Stimulated activated CD4-positive, alpha-beta T cell treated with anti-CD3 and anti-CD28 coated beads, Interleukin-2, amount 100 ng/mL, for 4 hours (primary cell): ENCODE measurements around the gene CREBBP.

Experiments used
- DNase-seq: peaks from one replicate; pipeline ENCODE4 v3.0.0-alpha.2; 2020; ENCODE audit warnings: low read depth

The CREBBP gene

DNA sequence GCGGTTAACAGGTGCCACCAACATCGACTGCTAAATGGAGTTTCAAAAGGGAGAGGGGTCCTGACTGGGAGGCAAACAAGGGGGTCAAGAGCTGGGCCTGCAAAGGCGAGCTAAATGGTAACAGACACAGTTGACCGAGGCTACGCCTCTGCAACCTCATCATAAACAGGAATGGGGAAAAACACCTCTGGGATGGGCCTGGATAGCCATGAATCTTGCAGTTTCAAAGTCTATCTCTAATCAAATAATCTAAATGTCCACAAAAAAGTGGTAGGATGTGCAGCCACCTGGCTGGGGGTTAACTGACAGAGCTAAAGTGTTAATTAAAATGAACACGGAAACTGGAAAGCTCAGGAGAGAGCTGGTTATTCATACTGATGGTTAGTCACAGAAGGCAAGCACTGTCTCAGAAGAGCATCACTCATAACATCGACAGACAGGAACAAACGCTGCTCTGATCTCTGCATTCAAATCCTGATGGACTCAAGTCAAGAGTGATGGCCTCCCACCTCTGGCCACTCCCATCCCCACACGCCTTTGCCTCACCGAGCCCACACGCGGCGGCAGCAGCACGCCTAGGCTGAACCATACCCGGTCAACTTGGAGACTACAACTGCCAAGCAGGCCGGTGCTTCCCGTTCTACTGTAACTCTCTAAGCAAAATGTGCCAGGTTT, 56.3 kb downstream of the CREBBP start:
- no peak for DNase-seq

DNA sequence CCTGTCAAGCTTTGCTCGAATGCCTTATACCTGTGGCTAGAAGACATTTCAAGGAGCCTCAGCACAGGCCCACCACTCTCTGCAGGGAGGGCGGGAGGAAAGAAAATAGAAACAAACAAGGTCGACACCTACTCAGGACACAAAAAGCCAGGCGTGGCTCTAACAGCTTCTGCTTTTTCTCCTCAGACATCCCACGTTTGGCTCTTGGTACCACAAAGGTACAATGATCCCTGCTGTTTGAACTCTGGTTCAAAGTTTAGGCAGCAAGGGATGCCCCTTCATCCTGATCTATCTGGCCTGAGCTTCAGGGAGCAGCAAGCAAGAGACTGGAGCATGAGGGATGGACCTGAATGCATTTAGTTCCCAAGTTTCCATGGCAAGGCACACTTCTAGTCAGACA, 57.1 kb downstream of the CREBBP start:
- no peak for DNase-seq

DNA sequence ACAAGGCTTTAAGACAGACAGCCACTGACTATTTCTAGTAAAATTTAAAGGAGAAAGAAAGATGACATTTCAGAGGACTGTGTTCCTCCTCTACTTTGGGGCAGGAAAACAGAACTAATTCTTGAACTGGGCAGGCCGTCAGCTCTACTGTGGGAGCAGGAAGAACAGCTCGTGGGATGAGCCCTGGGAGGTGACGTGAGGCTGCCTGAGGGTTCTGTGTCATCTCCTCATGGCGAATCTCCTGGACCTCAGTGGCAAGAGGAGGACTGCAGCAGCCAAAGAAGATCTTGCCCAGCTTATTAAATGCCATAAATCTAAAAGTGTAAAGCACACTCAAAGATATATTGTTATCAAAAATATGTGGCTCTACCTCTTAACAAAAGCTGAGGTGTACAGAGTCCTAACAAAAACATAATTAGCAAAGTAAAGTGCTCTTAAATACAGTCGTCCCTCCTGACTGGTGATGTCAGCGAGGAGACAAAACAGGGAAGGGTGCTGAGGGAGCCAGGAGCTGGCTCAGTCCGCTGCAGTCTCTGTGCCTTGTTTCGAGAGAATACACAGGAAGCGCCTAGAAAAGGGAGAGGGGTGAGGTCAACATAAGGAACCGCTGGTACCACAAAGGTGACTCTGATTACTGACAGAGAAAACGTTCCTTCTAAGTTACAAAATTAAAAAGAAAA, 58.0 kb downstream of the CREBBP start:
- DNase-seq, result no peak

DNA sequence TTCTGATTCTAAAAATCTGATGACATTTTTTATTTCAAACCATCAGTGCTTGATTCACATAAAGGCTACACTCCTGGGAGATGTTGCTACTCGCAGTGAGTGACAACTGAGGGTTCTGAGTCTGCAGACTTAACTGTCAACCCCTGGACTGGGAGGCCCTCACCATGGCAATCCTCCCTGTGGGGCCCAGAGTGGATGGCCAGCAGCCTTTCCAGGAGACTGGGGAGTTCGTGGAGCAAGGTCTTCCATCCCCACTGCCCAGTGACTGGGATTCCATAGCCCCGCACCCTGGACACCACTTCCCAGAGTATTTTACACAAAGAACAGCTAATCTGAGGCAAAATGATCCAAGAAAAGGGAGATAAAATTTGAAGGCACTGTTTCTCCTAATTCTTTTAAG, 59.3 kb downstream of the CREBBP start:
- DNase-seq, result no peak

DNA sequence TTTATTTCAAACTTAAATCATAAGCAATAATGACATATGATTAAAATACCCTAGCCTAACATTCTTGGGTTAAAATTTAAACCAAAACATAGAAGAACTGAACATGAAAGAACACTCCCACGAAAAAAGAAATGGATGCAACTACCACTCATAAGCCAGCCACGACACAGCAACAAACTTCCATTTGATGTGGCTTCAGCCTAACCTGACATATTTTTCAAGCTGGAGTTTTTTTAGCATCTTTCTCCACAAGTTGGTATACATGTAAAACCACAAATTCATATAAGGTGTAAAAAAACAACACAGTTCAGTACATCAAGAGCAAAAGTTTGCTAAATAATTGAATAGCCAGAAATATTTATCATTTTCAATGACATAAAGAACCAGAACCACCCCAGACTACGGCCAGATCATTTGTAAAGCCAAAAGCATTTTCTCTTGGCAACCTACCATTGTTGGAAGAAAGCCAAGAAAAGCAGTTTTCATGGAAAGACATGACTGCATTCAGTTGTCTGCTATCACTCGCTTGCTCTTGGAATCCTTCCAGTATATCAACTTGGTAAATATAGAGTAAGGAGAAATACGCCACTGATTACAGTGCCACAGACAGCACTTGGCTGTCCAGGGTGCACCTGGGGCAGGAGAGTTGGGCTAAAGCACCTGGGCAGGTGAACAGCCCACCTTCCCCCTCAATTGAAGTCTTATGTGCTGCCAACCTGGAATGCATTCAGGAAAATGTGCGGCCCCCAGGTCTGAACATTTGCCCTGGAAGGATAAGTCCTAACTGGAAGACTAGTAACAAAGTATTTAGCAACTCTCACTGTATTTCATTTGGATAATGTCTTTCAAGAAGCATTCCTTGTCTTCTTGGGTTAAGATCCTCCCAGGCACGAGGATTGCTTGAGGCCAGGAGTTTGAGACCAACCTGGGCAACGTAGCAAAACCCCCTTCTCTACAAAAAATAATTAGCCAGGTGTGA, 60.5 kb downstream of the CREBBP start:
- no peak for DNase-seq

DNA sequence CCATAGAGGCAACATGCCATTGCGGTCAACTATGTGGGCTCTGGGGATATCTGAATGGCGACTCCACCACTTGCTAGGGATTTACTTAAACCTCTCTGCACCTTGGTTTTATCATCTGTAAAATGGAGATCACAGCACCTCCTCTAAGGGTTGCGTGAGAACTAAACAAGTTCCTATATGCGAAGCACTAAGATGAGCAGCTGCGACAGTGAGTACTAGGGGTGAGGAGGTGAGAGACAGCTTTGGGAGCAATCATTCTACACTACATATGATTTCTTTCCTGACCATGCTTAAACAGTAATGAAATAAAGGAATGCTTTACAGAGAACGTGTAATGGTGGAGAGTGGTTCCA, 61.4 kb downstream of the CREBBP start:
- no peak for DNase-seq

DNA sequence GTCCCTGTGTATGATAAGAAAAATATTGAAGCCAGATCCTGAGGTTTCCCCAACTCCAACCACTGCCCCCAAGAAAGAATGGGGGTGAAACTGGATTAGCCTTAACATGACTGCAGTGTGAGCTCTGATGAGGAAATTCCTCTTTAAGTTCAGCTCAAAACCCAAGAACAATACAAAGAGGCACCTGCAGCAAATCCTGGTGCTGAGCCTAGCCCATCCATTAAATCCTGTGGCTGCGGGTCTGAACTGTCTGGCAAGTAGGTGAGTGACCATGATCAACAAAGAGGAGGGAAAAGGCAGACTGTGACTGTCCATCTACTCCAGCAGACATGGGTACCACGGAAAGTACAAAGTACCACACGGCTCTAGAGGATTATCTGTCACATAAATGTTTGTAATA, 64.2 kb downstream of the CREBBP start:
- no peak for DNase-seq

DNA sequence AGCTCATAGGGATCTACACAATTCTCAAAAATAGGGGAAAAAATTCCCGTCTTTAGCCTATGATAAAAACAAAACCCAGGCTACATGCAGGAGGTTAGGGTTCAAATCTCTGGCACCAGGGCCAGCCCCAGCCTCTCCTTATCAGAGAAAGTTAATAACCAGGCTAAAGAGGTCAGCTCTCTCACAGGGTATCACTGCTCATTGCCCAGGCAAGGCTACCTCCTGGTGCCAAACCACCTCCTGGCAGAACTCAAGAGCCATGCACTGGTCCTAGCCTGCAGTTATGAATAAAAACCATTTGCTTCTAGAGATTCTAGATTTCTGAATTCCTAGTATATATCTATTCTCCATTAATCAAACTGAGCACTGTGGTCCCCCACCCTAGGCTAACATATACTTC, 65.8 kb downstream of the CREBBP start:
- DNase-seq, result no peak

DNA sequence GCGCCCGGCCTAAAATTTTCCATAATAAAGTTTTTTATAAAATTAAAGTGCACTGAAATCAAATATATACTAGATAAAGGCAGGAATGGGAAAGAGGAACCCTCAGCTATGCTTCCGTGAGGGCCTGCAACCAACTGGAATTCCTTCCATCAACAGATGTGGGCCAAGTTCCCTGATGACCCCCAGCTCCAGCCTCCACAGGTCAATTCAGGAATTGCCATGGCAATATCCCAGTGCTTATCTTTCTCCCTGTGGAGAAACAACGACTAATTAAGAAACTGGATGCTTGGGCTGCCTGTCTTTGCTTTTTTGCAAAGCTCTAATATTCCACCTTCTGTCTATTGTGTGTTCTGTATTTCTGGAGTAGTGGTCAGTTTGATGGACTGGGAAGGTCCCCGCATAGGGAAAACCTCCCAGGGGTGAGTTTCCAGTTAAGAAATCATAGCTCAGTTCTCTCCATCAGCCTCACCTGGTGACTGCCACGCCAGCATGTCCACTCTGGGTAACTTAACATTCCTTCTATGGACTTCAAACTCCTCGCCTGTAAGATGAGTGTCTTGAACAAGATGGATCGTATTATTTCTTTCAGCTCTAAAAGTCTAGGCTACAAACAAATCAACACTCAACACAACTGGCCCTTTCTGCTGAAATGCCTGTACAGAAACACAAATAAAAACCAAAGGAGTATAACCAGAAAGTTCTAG, 67.9 kb downstream of the CREBBP start:
- no peak for DNase-seq

DNA sequence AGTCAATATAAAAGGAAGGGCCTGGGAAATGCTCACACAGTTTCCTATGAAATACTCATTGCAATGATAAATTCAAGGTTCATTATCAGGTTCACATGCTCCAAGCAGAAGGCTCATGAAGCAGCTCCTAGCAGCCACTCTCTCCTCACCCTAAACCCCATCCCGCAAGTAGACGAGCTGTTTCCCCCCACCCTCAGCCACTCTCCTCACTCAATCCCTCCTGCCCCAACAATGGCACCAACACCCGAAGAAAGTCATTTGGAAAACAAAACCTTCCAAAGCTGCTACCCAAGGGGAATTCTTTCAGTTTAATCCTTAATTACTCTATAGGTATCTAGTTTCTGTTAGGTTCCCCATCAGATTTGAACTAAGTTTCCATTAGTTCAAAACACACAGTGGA, 69.7 kb downstream of the CREBBP start:
- DNase-seq, result no peak

DNA sequence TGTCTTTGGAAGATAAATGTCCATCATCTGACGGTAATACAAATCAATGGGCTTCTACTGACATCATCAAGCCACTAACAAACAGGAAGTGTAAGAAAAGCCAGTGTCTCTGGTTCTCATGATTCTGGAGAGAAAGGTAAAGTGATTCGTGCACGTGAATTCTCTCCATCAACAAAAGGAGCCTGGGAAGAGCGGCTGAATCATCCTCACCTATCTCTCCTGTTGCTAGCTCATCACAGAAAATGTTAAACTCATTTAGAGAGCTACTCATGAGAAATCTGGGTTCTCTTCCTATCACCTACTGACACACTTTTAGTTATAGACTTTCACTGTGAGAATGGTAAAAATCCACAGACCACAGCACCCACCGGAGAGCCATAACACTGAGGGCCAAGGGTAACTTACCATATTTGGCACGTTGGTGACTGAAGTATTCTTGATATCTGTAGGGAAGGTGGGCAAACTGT, 70.3 kb downstream of the CREBBP start:
- DNase-seq, result no peak

DNA sequence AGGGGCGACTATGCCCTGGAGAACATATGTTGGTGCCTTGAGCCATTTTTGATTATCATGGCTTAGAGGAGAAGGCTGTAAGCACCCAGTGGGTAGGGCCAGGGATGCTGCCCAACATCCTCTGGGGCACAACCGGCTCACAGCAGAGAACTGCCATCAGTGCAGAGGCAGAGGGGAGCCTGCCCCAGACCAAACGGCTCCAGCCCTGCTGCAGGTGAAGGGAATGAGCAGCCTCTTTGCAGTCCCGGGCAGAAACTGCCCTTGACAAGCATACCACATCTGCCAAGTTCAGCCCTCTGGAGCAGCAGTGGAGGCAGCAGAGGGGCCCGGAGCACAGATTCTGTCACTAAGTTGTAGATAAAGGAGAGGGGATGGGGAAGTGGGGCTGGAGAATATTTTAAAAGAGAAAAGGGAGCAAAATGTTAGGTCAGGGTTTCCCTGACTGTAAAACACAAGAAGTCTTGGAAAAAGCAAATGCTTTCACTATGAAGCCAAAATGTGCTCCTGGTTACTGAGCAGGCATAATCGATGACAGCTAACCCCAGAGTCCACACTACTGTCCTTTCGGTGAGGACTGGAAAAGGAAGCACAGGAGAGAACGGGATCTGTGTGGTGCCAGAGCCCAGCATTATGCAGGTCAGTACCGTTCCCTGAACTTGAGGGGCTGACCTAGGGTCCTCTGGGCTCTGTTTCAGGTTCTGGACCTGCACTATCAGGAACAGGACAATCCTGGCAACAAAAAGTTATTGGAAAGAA, 72.0 kb downstream of the CREBBP start:
- DNase-seq, result no peak

DNA sequence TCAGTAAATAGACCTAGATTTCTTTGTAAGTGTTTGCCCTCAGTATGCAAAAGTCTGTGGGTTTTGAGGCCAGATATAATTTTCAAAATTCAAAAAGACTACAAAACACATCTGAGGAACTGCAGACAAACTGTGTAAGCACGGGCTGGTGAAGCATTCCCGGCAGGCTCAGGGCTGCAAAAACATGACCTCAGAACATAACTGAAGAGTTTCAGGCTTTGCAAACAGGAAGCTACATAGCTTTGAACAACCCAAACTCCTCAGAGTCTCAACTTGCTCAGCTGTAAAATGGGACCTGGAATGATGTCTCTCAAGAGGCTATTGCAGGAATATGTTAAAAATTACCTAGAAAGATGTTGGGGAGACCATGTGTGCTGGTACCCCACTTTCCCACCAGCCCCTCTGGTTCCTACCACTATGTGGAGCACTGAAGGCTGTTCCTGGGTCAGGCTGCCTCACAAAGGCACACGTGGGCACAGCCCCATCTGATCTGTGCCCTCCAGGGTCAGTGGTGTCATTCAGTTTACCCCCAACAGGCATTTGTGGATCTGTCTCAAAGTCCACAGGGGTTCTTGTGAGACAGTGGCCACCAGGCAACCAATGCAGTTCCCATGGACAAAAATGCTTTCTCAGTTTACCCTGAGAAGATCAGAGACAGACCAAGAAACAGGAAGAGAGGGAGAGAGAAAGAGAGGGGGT, 72.9 kb downstream of the CREBBP start:
- DNase-seq, result no peak

DNA sequence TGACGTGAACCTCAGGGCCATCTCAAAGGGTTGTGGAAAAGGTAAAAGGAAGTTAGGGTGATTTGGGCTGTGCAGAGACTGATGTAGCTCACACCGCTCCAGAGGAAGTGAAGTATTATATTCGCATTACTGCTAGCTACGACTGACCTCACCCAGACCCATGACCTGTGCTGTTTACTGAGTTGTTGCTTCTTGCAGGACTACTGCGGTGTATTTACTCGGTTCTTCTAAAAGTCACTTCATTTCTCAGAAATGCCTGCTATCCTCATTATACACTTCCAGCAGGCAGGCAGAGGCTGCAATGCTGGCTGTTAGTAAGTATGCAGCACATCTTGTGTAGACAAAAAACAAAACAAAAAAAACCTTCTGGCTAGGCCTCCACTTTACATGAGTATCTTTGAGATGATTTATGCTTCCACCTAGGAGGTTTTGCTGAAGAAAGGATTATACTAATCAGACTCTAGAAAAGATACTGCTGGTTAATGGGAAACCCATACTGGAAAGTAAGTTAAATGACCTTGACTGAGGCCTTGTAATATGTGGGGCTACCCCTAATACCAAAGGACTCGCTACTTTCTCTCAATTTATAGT, 76.0 kb downstream of the CREBBP start:
- DNase-seq, result no peak

DNA sequence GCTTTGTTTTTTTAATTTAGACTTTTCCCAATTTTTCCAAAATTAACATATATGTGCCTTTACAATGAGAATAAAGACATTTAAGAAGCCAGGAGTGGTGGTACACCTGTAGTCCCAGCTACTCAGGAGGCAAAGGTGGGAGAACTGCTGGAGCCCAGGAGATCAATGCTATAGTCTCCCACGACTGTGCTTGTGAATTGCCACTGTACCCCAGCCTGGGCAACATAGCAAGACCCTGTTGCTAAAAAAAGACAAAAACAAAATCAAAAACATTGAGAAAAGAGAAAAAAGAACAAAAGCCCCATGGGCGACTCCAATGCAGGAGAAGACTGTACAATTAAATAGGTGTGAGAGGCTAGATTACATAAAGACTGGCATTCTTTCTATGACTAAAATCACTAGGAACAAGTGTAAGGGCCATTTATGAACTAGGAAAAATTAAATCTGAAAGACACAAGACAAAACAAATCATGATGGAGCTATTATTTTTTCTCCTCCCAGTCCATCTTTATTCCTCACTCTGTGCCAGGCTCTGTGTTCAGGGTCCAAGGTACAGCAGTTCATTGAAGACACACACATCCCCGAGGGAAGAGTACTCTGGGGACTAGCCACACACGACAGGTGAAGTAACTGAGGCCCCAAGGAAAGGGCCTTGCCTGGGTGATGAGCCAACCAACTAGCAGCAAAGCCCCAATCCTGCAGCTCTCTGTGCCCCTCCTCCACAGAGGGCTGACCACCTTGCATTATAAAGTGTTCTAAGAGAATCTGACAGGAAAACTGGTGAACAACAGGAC, 79.8 kb downstream of the CREBBP start:
- no peak for DNase-seq

DNA sequence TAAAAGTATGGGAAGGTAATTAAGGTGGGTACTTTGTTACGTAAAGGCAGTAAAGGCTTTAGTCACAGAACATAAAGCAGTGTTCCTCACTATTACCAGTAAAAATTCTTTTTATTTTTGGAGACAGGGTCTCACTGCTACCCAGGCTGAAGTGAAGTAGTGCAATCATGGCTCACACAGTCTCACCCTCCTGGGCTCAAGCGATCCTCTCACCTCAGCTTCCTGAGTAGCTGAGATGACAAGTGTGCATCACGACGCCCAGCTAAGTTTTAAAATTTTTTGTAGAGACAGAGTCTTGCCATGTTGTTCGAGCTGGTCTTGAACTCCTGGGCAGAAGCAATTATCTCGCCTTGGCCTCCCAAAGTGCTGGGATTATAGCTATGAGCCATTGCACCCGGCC, 80.5 kb downstream of the CREBBP start:
- DNase-seq, result no peak

DNA sequence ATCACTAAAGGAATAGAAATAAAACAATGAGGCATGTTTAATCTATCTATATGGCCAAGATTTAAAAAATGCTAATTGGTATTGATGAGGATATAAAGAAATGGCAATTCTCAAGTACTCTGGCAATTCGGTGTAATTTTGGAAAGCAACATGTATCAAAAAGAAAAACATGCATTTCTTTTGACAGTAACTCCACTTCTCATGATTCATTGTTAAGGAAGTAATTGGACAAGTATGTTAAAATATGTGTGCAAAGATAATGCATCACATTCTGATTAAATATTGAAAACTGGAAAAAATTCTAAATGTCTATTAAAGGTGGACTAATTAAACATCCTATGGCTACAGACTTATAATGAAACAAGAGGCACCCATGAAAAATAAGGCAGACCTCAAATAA, 81.2 kb downstream of the CREBBP start:
- DNase-seq, result no peak

DNA sequence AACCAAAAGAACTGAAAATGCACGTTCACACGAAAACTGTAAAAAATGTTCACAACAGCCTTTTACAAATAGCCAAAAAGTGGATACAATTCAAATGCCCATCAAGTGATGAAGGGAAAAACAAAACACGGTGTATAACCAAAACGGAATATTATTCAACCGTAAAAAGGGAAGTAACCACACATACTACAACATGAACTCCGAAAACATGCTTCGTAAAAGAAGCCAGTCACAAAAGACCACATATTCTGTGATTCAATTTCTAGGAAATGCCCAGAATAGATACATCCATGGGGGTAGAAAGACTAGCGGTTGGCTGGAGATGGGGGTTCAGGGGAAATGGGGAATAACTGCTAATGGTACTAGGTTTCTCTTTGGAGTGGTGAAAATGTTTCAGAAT, 81.7 kb downstream of the CREBBP start:
- no peak for DNase-seq
